ENCODE measurements around the gene ABTB1. TPM values are rescaled to one million over a fixed set of nuclear protein-coding genes. Genes with fewer than 3 reads are reported as not detected.
A peak's percentile ranks its signal among the peaks of the same experiment; 100 is the strongest.

ABTB1 gene
- total and polyA plus RNA-seq, 2 experiments from 2014 or later, result 3.7 to 5.7 TPM

- Mint-ChIP-seq H3K27ac (no peak overlapping the region), H3K9me3 (peaks cover 5% of the 10 kb centered on the region; the same call in 2 of the 3 replicates), H3K36me3 (ENCODE audit: low read depth) (peaks cover 17% of the 10 kb centered on the region), H3K4me3 (no peak overlapping the region), H3K27me3 (ENCODE audit: insufficient read depth, low read depth, poor library complexity) (peaks cover 11% of the 10 kb centered on the region), H3K4me1 (peaks cover 15% of the 10 kb centered on the region)
- H2AFZ ChIP-seq, result no peak overlapping the region
- ATAC-seq, result no peak
- DNase-seq (ENCODE audit: low spot score), result no peak
- H3K27ac ChIP-seq (ENCODE audit: low read depth), result no peak overlapping the region
- no peaks in the 10 kb centered on the region for H3F3A ChIP-seq (replicated peaks; ENCODE audit: low read depth)
- H4K20me1 ChIP-seq (replicated peaks; ENCODE audit: insufficient read depth), result no peaks in the 10 kb centered on the region
- H3K4me1 ChIP-seq (ENCODE audit: insufficient read depth), result peaks cover 5% of the 10 kb centered on the region; the same call in 1 of the 2 replicates
- H3K79me2 ChIP-seq (replicated peaks; ENCODE audit: insufficient read depth), result no peaks in the 10 kb centered on the region
- H3K27me3 ChIP-seq (ENCODE audit: insufficient read depth), result no peaks in the 10 kb centered on the region
- H3K9me2 ChIP-seq (ENCODE audit: insufficient read depth), result no peaks in the 10 kb centered on the region
- TF ChIP-seq EZH2 (IDR thresholded peaks at IDR 0.05; ENCODE audit: low read depth, unreplicated experiment) (no peak), JUNB (IDR thresholded peaks at IDR 0.05; ENCODE audit: unreplicated experiment) (no peak), CTCF (conservative IDR thresholded peaks at IDR 0.05; ENCODE audit: low read depth in 2 of 2) (no peak), STAT1 (IDR thresholded peaks at IDR 0.05; ENCODE audit: unreplicated experiment) (no peak)
- 0 out of 2 replicates have a peak, but pooled peaks cover under 1% of the 10 kb centered on the region for H3K36me3 ChIP-seq (ENCODE audit: insufficient read depth)
- no peak overlapping the region for H3K4me3 ChIP-seq
- H3K4me2 ChIP-seq, result no peak overlapping the region
Measured at GRCh38 chr3:127670229-127670559, 2.6 kb upstream of the ABTB1 start.

GRCh38 chr3:127670761-127671522 lies 1.8 kb upstream of the ABTB1 start:
- H3K27ac ChIP-seq (ENCODE audit: low read depth), result no peak overlapping the region
- H3K27me3 ChIP-seq (ENCODE audit: insufficient read depth), result no peaks in the 10 kb centered on the region
- no peak for DNase-seq (ENCODE audit: low spot score)
- no peaks in the 10 kb centered on the region for H3K9me2 ChIP-seq (ENCODE audit: insufficient read depth)
- Mint-ChIP-seq H3K9me3 (peaks cover 5% of the 10 kb centered on the region; the same call in 2 of the 3 replicates), H3K4me3 (peak overlapping the region; percentile 76; the same call in 1 of the 3 replicates), H3K4me1 (peaks cover 15% of the 10 kb centered on the region), H3K27me3 (ENCODE audit: insufficient read depth, low read depth, poor library complexity) (peaks cover 11% of the 10 kb centered on the region), H3K27ac (no peak overlapping the region), H3K36me3 (ENCODE audit: low read depth) (peaks cover 10% of the 10 kb centered on the region)
- H2AFZ ChIP-seq, result no peak overlapping the region
- no peaks in the 10 kb centered on the region for H3F3A ChIP-seq (replicated peaks; ENCODE audit: low read depth)
- TF ChIP-seq ETS1 (IDR thresholded peaks at IDR 0.05) (no peak), EZH2 (IDR thresholded peaks at IDR 0.05; ENCODE audit: low read depth, unreplicated experiment) (no peak), POLR2AphosphoS5 (IDR thresholded peaks at IDR 0.05; ENCODE audit: low read depth) (no peak), EZH2phosphoT487 (IDR thresholded peaks at IDR 0.05; ENCODE audit: unreplicated experiment) (no peak), REST (IDR thresholded peaks at IDR 0.05; ENCODE audit: unreplicated experiment) (no peak), CREB1 (CRISPR knock-in tag; IDR thresholded peaks at IDR 0.05; ENCODE audit: low read depth) (no peak), JUNB (IDR thresholded peaks at IDR 0.05; ENCODE audit: unreplicated experiment) (no peak)
- no peak overlapping the region for H3K4me3 ChIP-seq
- H3K4me1 ChIP-seq (ENCODE audit: insufficient read depth), result peaks cover 5% of the 10 kb centered on the region; the same call in 1 of the 2 replicates
- no peak for ATAC-seq
- H3K36me3 ChIP-seq (ENCODE audit: insufficient read depth), result no peaks in the 10 kb centered on the region
- H3K79me2 ChIP-seq (replicated peaks; ENCODE audit: insufficient read depth), result no peaks in the 10 kb centered on the region
- no peaks in the 10 kb centered on the region for H4K20me1 ChIP-seq (replicated peaks; ENCODE audit: insufficient read depth)
- no peak overlapping the region for H3K4me2 ChIP-seq
